OCI-LY1 (cell line): ENCODE measurements around the gene NEXN.

Experiments
- H2AFZ ChIP-seq: fragments of 200-600 bp; sonication (generic), shearing (Covaris generic); 2 replicates; pipeline ENCODE4 v1.6.0; 2014; ENCODE audit warnings: antibody characterized with exemption, mild to moderate bottlenecking, low read length
- H3F3A ChIP-seq: fragments of 200-600 bp; sonication (generic), shearing (Covaris generic); 2 replicates; pipeline ENCODE4 v1.6.0; 2014; ENCODE audit warnings: mild to moderate bottlenecking, antibody characterized with exemption, low read length, moderate library complexity; ENCODE audit not compliant: insufficient read depth
- H3K27ac ChIP-seq: fragments of 200-600 bp; sonication (generic); 2 replicates; pipeline ENCODE4 v1.5.1; 2014; ENCODE audit warnings: low read length, mixed run types, mild to moderate bottlenecking, low read depth; ENCODE audit not compliant: poor library complexity, severe bottlenecking
- H3K27me3 ChIP-seq: fragments of 200-600 bp; sonication (generic); 2 replicates; pipeline ENCODE4 v1.6.0; 2014; ENCODE audit warnings: antibody characterized with exemption, mild to moderate bottlenecking, low read length, moderate library complexity; ENCODE audit not compliant: insufficient read depth
- H3K36me3 ChIP-seq: fragments of 200-600 bp; sonication (generic); 2 replicates; pipeline ENCODE4 v1.6.1; 2014; ENCODE audit warnings: mild to moderate bottlenecking, antibody characterized with exemption, low read length, moderate library complexity, mixed read lengths; ENCODE audit not compliant: insufficient read depth
- H3K4me1 ChIP-seq: fragments of 200-600 bp; sonication (generic); 2 replicates; pipeline ENCODE4 v1.5.1; 2014; ENCODE audit warnings: mild to moderate bottlenecking, low read length, moderate library complexity; ENCODE audit not compliant: insufficient read depth, severe bottlenecking
- H3K4me2 ChIP-seq: fragments of 200-600 bp; sonication (generic), shearing (Covaris generic); 2 replicates; pipeline ENCODE4 v1.6.1; 2014; ENCODE audit warnings: low read length
- H3K4me3 ChIP-seq: fragments of 200-600 bp; sonication (generic); 2 replicates; pipeline ENCODE4 v1.5.1; 2014; ENCODE audit warnings: low read length, low read depth, mild to moderate bottlenecking, mixed read lengths; ENCODE audit not compliant: poor library complexity, severe bottlenecking
- H3K79me2 ChIP-seq: fragments of 200-600 bp; shearing (Covaris generic); 2 replicates; pipeline ENCODE4 v1.6.1; 2016; ENCODE audit warnings: mixed run types, low read length, mixed read lengths; ENCODE audit not compliant: insufficient read depth
- H3K9ac ChIP-seq: fragments of 200-600 bp; sonication (generic), shearing (Covaris generic); 2 replicates; pipeline ENCODE4 v1.6.1; 2014; ENCODE audit warnings: mild to moderate bottlenecking, low read length, mixed read lengths
- H3K9me2 ChIP-seq: fragments of 200-600 bp; sonication (generic), shearing (Covaris generic); 2 replicates; pipeline ENCODE4 v1.6.1; 2014; ENCODE audit warnings: low read depth, mild to moderate bottlenecking, low read length, mixed read lengths
- H3K9me3 ChIP-seq: fragments of 200-600 bp; shearing (Covaris generic); 2 replicates; pipeline ENCODE4 v1.6.1; 2014; ENCODE audit warnings: low read length, mixed read lengths
- H4K20me1 ChIP-seq: fragments of 200-600 bp; sonication (generic), shearing (Covaris generic); 2 replicates; pipeline ENCODE4 v1.6.0; 2016; ENCODE audit warnings: mild to moderate bottlenecking, low read length; ENCODE audit not compliant: insufficient read depth
- EZH2 ChIP-seq: fragments of 200-600 bp; sonication (generic), shearing (Covaris generic); IDR thresholded peaks from 2 replicates; pipeline ENCODE4 v1.8.0; 2017; ENCODE audit warnings: borderline replicate concordance, mixed run types, mild to moderate bottlenecking, antibody characterized with exemption, low read length, moderate library complexity, mixed read lengths
- TF ChIP-seq, protein P1 (sequence below): fragments of 200-600 bp; sonication (generic), shearing (Covaris generic); IDR thresholded peaks from 2 replicates; pipeline ENCODE4 v1.5.1; 2017; ENCODE audit warnings: mild to moderate bottlenecking, antibody characterized with exemption, low read length, moderate library complexity, mixed read lengths

The NEXN gene

GRCh38 chr1:77945345-77945744 lies 56.9 kb downstream of the NEXN start:
- H3K4me1 ChIP-seq: no peaks in the 10 kb centered on the region
- no peaks in the 10 kb centered on the region for H3K79me2 ChIP-seq
- H3K36me3 ChIP-seq: peaks cover 85% of the 10 kb centered on the region
- no peak overlapping the region for H3K27ac ChIP-seq
- H3K27me3 ChIP-seq: no peaks in the 10 kb centered on the region
- no peak overlapping the region for H2AFZ ChIP-seq
- H3F3A ChIP-seq: no peaks in the 10 kb centered on the region
- no peaks in the 10 kb centered on the region for H3K9me2 ChIP-seq
- no peak overlapping the region for H3K9ac ChIP-seq
- H3K4me3 ChIP-seq: no peak overlapping the region
- H3K4me2 ChIP-seq: no peak overlapping the region
- H3K9me3 ChIP-seq: no peaks in the 10 kb centered on the region
- H4K20me1 ChIP-seq: peaks cover under 1% of the 10 kb centered on the region; the same call in 1 of the 2 replicates
- TF ChIP-seq EZH2: no peak
- TF ChIP-seq, protein P1, sequence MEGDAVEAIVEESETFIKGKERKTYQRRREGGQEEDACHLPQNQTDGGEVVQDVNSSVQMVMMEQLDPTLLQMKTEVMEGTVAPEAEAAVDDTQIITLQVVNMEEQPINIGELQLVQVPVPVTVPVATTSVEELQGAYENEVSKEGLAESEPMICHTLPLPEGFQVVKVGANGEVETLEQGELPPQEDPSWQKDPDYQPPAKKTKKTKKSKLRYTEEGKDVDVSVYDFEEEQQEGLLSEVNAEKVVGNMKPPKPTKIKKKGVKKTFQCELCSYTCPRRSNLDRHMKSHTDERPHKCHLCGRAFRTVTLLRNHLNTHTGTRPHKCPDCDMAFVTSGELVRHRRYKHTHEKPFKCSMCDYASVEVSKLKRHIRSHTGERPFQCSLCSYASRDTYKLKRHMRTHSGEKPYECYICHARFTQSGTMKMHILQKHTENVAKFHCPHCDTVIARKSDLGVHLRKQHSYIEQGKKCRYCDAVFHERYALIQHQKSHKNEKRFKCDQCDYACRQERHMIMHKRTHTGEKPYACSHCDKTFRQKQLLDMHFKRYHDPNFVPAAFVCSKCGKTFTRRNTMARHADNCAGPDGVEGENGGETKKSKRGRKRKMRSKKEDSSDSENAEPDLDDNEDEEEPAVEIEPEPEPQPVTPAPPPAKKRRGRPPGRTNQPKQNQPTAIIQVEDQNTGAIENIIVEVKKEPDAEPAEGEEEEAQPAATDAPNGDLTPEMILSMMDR: no peak

DNA sequence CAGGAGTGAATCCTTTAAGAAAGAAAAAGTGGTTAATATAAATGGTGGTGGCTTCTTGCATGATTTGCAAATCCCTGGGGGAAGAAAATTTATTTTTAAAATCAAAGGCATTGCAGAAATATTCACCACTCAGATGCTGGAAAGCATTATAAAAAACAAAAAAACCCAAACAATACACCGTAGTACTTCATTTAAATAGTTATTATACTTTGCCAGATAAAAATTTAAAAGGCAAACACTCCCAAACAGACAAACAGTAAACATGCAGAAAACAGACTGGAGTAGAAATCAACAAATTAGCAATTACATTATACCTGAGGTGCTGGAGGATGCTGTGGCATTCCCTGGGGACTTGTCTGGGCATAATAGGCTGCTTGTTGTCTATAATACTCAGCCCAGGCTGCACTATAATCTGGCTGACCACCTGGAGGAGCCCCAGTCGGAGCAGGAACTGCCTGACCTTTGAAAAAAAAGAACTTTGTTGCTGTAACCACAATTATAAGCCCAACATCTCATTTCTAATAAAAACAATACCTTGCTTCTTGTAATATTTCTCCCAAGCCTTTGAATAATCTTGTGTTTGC lies 60.5 kb downstream of the NEXN start:
- no peaks in the 10 kb centered on the region for H3F3A ChIP-seq
- peaks cover 3% of the 10 kb centered on the region; the same call in 1 of the 2 replicates for H3K79me2 ChIP-seq

DNA sequence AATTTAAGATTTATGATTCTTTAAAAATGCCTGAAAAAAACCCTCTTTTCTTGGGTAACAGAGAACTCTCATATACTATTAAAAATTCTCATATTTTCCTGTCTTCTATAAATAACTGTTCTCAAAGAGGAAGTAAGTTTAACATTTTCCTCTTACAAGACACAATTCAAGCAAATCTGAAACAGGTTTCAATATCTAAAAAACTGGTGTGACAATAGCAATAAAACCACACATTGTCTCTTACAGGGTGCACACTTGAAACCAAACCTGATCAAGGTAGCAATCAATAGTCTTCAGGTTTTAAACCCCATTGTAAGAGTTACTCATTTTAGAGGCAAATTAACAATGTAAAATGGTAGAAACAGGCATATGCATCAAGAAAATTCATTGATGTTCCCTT lies 62.4 kb downstream of the NEXN start:
- H4K20me1 ChIP-seq: peaks cover 3% of the 10 kb centered on the region; the same call in 1 of the 2 replicates
- no peak overlapping the region for H2AFZ ChIP-seq
- peaks cover 8% of the 10 kb centered on the region; the same call in 1 of the 2 replicates for H3K79me2 ChIP-seq
- peaks cover 97% of the 10 kb centered on the region for H3K36me3 ChIP-seq
- no peaks in the 10 kb centered on the region for H3K27me3 ChIP-seq
- H3F3A ChIP-seq: no peaks in the 10 kb centered on the region
- no peak overlapping the region for H3K4me2 ChIP-seq
- H3K4me1 ChIP-seq: peaks cover 16% of the 10 kb centered on the region
- H3K9me2 ChIP-seq: no peaks in the 10 kb centered on the region
- H3K9ac ChIP-seq: no peak overlapping the region
- no peak overlapping the region for H3K4me3 ChIP-seq
- no peak overlapping the region for H3K27ac ChIP-seq
- no peaks in the 10 kb centered on the region for H3K9me3 ChIP-seq
- TF ChIP-seq EZH2: no peak
- TF ChIP-seq, protein P1: no peak

More for the DNA sequence above, 60.5 kb downstream of the NEXN start:
- Histone ChIP-seq H3K9ac (no peak overlapping the region), H3K4me1 (peaks cover 16% of the 10 kb centered on the region), H3K27me3 (no peaks in the 10 kb centered on the region), H4K20me1 (peaks cover 3% of the 10 kb centered on the region; the same call in 1 of the 2 replicates), H3K9me2 (no peaks in the 10 kb centered on the region), H3K36me3 (peaks cover 97% of the 10 kb centered on the region), H3K27ac (no peak overlapping the region), H2AFZ (no peak overlapping the region), H3K4me3 (no peak overlapping the region), H3K9me3 (no peaks in the 10 kb centered on the region), H3K4me2 (no peak overlapping the region)
- TF ChIP-seq, protein P1: no peak; the same call in 1 of the 2 replicates
